HG03521 (cell line): ENCODE results near the gene RAG2.

Source experiments
- ATAC-seq: cut with Tn5 transposase; IDR thresholded peaks from one replicate; pipeline ENCODE4 v1.9.1; 2021; ENCODE audit warnings: mild to moderate bottlenecking, moderate library complexity; ENCODE audit not compliant: unreplicated experiment

Gene RAG2

GRCh38 chr11:36598051-36598450 lies at the start of gene RAG2:
RAG2 (minus strand) TSS chr11:36598236; CDS start chr11:36594168, 4,068 bp downstream.
- no peak for ATAC-seq

GRCh38 chr11:36638556-36638955 lies 40.5 kb upstream of the RAG2 start:
- no peak for ATAC-seq

- ATAC-seq = no peak
These were observed 37.2 kb upstream of the RAG2 start for GRCh38 chr11:36635066-36635862.

- peak; percentile 77 for ATAC-seq
These were observed 33.7 kb upstream of the RAG2 start for GRCh38 chr11:36631774-36632173.

DNA sequence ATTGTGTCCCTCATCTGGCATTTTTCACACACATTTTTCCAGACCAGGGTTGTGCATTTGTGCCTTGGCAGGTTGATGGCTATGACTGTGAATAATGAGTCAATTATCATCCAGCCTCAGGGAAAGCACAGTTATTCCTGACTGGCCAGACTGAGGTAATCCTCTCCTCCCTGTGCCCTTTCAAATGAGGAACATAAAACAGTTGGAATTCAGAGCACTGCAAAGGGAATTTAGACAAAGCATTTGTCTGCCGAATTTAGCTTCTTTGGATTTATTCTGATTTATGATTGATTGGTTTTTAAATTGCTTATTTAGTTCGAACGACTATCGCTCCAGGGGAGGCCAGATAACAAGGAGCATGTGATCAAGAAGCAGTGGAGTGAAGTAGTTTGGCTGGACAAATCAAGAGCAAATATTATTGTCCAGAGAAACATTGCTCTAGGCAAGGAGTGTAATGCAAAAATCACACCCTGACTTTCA lies 30.8 kb upstream of the RAG2 start:
- no peak for ATAC-seq

GRCh38 chr11:36628141-36628540 lies 30.1 kb upstream of the RAG2 start:
- no peak for ATAC-seq

- ATAC-seq = no peak
These were observed 29.4 kb upstream of the RAG2 start for GRCh38 chr11:36627471-36627870.

GRCh38 chr11:36627006-36627405 lies 29.0 kb upstream of the RAG2 start:
- ATAC-seq = no peak

- ATAC-seq = no peak
These were observed 25.5 kb upstream of the RAG2 start for GRCh38 chr11:36623494-36623893.

DNA sequence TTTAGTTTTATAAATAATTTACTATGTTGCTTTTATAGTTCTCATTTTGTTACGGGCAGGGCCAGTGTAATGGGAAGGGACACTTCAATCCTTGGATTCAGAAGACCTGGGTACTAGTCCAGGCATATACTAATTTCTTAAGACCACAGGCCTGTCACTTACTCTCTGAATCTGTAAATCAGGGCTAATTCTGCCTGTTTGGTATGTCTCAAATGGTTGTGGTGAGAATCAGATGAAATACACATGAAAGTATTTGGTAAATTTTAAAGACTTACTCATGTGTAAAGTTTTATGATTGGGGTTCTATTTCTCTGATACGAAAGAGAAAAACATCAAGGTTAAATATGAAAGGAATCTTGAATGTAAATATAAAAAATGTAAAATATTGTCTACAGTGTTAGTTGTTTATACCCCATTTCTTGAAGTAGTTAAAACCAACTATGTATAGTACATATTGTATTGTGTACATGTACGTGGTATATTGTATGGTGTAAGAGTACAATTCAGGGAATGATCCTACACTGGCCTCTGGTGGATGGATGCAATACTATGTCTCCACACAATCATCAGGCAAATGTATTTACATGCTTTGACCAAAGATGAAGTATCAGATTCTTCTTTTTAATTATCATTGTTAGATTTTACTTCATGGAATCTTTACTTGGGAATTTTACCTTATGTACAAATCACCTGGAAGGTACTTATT lies 24.5 kb upstream of the RAG2 start:
- ATAC-seq = peak; percentile 52

GRCh38 chr11:36620246-36620645 lies 22.2 kb upstream of the RAG2 start:
- no peak for ATAC-seq

DNA sequence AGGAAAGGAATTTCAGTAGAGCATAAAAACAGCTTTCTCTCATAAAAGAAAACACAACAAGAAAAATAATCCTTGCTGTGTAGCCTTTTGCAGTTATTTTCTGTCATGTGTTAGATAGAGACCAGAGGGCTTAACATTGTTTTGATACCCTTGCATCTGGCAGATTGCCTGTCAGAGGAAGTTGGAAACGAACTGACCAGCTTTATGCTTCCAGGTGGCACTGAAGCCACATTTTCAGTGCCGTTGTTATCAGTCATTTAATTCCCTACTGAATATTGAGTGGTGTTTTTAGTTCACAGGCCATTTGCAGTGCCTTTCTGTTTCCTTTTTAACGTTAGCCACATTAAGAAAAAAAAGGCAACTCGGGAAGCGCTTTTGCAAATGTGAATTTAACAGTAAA lies 21.5 kb upstream of the RAG2 start:
- no peak for ATAC-seq

GRCh38 chr11:36618363-36619047 lies 20.5 kb upstream of the RAG2 start:
- ATAC-seq = no peak

GRCh38 chr11:36617543-36618362 lies 19.7 kb upstream of the RAG2 start:
- no peak for ATAC-seq

DNA sequence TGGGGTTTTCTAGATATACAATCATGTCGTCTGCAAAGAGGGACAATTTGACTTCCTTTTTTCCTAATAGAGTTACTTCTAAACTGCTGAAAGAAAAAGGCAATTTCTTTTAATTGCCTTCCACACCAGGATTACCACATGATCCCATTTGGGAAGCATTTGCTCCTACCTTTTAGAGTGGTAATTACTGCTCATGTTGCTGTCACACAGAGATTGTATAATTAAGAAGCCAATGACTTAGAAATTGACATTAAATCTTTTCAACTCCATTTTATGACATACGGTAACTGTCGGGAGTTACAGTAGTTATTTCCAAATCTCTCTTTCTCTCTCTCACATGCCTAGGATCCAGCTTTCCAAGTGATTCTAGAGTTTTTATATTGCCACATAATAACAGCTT lies 17.8 kb upstream of the RAG2 start:
- no peak for ATAC-seq

- ATAC-seq = no peak
These were observed 11.3 kb upstream of the RAG2 start for GRCh38 chr11:36609383-36609782.

- no peak for ATAC-seq
These were observed 10.6 kb upstream of the RAG2 start for GRCh38 chr11:36608491-36609199.

GRCh38 chr11:36605221-36606216 lies 7.5 kb upstream of the RAG2 start:
- no peak for ATAC-seq

- ATAC-seq = no peak
These were observed 4.1 kb upstream of the RAG2 start for GRCh38 chr11:36602135-36602534.
